NOMO-1 treated with dmso at 0.1 percent for 144 hours (cell line): ENCODE results near the gene CPD.
"Not testable (repeated sequence)": the region's sequence is repeated elsewhere in the genome, so short reads cannot be mapped to it uniquely, and the experiment has no call there.

ENCODE experiments used
- DNase-seq: peaks from one replicate; lab custom pipeline; 2025; ENCODE audit not compliant: unreplicated experiment; lab: John Stamatoyannopoulos, UW

The CPD gene

GRCh38 chr17:30381340-30381659 lies 2.6 kb downstream of the CPD start:
- no peak for DNase-seq

DNA sequence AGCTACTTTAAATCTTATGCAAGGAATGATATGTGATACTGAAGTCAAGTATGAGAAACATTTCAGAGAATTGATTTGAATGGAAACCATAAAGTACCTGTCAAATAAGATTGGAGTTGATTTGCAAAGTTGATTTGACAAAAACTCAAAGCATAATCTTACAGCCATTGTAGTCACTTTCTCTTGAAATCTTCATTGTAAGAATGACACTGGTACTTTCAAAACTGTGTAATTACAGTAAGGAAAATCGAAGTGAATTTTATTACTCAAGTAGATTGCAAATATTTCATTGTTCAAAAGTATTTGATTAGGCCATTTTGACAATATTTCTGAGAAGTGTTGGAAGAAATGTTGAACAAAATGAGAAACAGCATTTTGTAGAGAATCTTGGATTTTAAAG lies 3.6 kb downstream of the CPD start:
- DNase-seq, result no peak

GRCh38 chr17:30388321-30389179 lies 9.8 kb downstream of the CPD start:
- no peak for DNase-seq

DNA sequence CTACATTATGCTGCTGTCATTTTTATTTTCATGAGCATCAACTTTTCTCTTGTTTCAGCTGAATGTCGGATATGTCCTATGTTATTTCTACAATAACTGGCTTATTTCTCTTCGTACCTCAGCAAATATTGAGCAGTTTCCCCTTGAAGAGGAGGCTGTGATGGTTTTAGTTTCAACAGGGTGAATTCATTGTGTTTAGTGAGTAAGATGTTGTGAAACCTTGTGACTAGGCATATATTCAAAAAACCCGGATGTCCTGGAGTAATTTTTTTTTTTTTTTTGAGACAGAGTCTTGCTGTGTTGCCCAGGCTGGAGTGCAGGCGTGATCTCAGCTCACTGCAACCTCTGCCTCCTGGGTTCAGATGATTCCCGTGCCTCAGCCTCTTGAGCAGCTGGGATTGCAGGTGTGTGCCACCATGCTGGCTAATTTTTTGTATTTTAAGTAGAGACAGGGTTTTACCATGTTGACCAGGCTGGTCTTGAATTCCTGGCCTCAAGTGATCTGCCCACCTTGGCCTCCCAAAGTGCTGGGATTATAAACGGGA lies 11.1 kb downstream of the CPD start:
- DNase-seq, result peak; percentile 33

GRCh38 chr17:30391534-30391933 lies 12.8 kb downstream of the CPD start:
- DNase-seq, result no peak

DNA sequence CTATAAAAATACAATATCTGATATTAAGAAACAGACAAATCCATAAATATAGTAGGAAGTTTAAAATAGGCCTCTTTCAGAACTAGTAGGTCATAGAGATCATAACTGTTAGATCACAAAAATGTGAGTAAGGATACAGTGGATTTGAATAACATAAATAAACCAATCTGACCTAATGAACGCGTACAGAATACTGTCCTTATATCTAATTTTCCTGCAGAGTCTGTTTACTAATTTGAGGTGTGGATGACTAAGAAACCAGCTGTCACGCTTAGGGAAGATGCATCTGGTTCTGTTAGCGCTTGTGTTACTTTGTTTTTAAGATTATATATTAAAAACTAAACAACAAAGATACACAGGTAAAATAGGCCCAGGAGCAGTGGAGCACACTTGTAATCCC lies 14.8 kb downstream of the CPD start:
- DNase-seq, result no peak

DNA sequence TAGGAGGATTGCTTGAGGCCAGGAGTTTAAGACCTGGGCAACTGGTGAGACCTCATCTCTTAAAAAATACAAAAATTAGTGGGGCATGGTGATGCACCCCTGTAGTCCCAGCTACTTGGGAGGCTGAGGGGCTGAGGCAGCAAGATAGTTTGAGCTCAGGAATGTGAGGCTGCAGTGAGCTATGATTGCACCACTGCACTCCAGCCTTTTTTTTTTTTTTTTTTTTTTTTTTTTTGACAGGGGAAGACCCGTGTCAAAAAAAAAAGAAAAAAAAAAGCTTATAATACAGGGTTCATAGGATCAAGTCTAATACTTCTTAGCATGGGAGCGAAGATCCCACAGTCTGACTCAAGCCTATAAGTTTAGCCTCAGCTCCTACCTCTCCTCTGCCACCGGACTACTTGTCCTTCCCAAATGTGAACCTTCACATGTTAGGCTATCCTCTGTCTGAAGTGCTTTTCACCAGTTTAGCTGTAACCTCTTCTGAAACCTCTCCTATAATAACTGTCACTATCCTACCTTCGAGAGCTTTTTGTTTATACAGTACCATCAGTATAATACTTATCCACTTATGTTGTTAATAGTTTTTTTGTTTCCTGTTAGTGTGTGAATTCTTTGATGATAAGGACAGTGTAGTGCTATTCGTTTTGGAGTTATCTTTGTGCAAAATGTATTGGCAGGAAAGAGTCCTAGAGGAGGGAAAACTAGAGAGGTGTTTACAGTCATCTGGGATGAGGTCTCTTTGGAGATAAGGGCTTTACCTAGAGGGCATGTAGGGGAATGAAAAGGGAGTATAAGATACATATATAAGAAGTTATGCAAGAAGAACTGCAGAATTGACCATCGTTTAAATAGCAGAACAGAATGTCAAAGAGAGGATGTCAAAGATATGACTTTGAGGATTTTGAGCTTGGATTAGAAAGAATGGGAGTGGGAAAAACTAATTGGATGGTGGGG lies 15.5 kb downstream of the CPD start:
- no peak for DNase-seq

DNA sequence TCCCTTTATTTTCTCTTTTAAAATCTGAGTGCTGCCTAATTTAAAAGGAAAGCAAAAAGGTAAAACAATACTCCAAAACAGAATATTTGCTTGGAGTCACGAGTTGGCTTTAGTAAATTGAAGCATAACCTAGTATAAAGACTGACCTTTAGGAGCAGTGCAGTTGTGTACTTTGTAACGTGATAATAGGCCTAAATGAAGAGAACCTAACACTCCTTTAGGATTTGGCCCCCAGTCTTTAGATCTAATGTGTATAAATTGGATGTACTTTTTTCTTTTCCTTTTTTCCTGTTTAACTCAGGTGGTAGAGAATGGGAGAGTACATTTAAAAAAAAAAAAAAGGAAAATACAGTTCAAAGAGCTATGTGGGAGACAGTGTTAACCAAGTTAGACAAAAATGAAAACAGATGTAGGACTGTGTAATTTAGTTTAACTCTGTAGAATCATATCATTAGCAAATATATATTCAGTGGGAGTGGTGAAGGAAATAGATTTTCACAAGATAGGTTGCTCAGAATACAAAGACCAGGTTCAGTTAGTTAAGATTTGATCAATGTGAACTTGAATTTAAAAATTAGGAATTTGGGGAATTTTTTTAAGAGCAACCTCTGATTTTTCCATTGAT lies 16.8 kb downstream of the CPD start:
- DNase-seq, result no peak

DNA sequence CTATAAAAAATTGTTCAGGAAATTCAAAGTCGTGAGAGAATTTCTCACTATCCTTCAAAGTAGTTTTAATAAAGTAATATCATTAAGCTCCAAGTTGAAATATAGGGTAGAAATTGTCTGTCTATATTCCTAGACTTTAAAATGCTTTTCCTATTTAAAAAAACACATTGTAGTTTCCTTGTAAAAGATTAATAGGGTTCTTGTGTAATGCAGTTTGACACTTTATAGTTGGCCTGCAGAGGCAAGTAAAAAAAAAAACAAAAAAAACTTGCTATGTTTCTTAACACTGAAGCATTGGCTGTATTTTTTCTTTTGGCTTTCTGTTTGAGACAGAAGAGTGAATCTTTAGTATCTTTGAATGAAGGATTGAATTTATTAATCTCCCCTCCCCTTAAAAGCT lies 17.4 kb downstream of the CPD start:
- DNase-seq, result no peak

- DNase-seq, result no peak
Measured at GRCh38 chr17:30396612-30397011, 17.9 kb downstream of the CPD start.

GRCh38 chr17:30398328-30399041 lies 19.8 kb downstream of the CPD start:
- no peak for DNase-seq

- no peak for DNase-seq
Measured at GRCh38 chr17:30401097-30401496, 22.4 kb downstream of the CPD start.

GRCh38 chr17:30405161-30405560 lies 26.4 kb downstream of the CPD start:
- DNase-seq, result no peak

- DNase-seq, result not testable (repeated sequence)
Measured at GRCh38 chr17:30410627-30411026, 31.9 kb downstream of the CPD start.

GRCh38 chr17:30412008-30412496 lies 33.3 kb downstream of the CPD start:
- DNase-seq, result not testable (repeated sequence)

GRCh38 chr17:30413109-30413508 lies 34.4 kb downstream of the CPD start:
- DNase-seq, result no peak

DNA sequence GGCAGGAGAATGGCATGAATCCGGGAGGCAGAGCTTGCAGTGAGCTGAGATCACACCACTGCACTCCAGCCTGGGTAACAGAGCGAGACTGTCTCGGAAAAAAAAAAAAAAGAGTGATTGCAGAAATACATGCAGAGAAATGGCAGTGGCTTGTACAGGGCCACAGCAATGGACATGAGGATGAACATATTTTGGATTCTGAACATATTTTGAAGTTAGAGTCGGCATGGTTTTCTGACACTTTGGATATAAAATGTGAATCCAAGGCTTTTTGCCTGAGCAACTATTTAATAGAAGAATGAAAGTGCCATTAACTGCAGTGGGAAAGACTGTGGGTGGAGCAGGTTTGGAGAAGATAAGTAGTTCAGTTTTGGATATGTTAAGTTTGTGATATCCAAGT lies 35.8 kb downstream of the CPD start:
- DNase-seq, result no peak

- DNase-seq, result no peak
Measured at GRCh38 chr17:30415491-30415890, 36.8 kb downstream of the CPD start.

- not testable (repeated sequence) for DNase-seq
Measured at GRCh38 chr17:30418070-30418469, 39.3 kb downstream of the CPD start.

DNA sequence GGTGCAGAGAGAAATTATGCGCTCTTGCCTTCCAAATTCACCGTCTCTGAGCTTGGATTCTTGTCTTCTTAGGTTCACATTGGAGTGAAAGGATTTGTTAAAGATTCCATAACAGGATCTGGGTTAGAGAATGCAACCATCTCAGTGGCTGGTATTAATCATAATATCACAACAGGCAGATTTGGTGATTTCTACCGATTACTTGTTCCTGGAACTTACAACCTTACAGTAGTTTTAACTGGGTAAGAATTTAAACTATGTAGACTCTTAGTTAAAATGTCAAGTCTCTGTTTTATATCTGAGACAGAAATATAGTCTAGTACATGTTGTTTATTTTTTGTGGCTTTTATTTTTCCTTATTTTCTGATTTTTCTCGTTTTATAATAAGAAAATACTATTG lies 42.9 kb downstream of the CPD start:
- DNase-seq, result no peak

DNA sequence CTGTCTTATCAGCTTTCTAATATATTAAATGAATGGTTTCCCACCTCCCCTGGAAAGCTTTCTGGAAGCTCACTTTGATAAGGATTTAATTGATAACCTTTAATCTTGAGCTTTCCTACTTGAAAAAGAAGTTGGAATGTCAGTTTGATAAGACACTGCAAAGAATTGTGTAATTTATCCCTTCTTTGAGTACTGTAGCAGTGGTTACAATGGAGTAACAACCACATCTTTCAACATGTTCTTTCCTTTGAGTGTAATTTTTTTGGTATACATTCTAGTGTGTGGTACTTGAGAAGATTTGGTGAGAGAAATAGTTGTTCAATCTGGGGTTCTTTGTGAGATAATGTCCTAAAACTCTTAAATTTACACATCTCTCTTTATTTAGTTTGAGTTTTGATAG lies 43.4 kb downstream of the CPD start:
- no peak for DNase-seq
